GM08714 (cell line): Measurements from ENCODE around the gene TRIM10.
"Not testable (repeated sequence)": the region's sequence is repeated elsewhere in the genome, so short reads cannot be mapped to it uniquely, and the experiment has no call there.

Experiments used
- H3K4me3 ChIP-seq: fragments of 200-500 bp; sonication (Bioruptor generic); 2 replicates; pipeline ENCODE4 v1.5.1; 2014; ENCODE audit warnings: mild to moderate bottlenecking, low read length, inconsistent platforms
- ZNF274 ChIP-seq: IDR thresholded peaks from 2 replicates; pipeline ENCODE4 v1.6.1; 2012; ENCODE audit warnings: mild to moderate bottlenecking, low read depth, low read length

TRIM10 gene

DNA sequence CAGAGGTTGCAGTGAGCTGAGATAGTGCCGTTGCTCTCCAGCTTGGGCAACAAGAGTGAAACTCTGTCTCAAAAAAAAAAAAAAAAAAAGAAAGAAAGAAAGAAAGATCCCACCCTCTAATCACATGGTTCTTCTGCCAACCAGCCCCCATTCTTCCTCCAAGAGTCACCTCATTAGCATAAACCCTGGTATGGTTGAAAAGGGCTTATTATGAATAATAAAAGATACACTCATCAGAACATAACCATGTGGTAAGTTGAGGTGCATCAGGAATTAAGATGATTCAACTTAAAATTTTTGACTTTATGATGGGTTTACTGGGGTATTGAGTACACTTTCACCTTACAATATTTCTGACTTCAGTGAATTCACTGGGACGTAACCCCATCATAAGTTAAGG is 25.9 kb downstream of the TRIM10 start:
- no peak overlapping the region for H3K4me3 ChIP-seq
- TF ChIP-seq ZNF274 = no peak

GRCh38 chr6:30131947-30132497 is 29.0 kb downstream of the TRIM10 start:
- no peak overlapping the region for H3K4me3 ChIP-seq
- TF ChIP-seq ZNF274 = no peak

DNA sequence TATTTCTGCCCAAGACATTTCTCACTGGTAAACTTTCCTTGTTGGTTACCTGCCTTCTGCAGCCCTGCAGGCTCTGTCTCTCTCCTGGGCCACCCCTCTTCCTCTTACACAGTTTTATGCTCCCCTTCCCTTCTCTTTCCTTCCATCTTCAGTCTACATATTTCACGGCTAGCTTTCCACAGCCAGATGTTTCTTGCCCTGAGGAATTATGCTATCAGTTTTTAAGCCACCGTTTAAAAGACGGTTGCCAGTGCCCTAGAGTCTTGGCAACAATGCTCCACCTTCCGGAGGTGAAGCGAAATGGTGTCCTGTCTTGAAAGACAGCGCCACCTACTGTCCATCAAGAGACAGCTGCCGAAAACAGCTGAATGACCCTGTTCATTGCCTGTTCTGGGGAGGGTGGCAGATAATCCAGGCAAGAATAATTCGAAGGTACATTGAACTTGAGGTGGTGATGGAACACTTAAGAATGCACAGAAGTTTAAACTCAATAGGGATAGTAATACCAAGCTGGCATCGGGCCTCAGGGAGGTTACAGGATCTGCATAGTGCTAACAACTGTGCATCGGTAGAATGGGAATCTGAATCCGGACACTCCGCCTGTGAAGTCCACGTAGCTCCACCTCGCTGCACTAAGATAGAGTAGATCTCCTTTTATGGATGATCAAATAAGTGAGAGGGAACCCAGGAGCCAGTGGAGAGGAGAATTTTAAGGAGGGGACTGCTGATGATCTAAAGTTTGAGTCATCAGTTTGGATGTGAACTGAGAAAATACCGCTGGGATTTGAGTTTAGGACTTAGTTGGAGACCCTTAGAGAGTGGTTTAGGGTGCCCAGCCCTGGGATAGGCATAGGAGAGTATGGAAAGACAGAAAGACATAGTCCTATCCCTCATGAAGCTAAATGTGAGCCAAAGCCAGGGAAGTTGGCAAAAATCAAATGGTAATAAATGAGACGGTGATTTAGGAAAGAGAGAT is 29.8 kb downstream of the TRIM10 start:
- no peak overlapping the region for H3K4me3 ChIP-seq
- TF ChIP-seq ZNF274 = no peak

DNA sequence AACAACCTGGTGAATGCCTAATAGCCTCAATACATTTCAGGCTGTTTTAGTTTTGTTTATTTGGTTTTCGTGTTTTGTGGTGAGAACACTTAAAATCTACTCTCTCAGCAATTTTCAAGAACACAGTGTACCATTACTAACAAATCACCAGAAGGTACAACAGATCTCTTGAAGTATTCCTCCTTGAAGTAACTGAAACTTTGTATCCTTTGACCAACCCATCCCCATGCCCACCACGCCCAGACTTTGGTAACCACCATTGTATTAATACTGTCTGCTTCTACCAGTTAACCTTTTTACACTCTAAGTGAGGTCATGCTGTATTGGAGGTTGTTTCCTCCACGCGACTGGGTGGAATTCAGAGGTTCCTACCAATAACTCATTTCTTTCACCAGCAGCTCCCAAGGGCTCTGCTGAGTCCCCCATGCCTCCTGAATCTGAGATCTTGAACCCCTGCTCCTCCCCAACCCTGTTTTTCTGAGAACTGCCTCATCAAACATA is 30.8 kb downstream of the TRIM10 start:
- no peak overlapping the region for H3K4me3 ChIP-seq
- TF ChIP-seq ZNF274 = no peak

- H3K4me3 ChIP-seq = no peak overlapping the region
- TF ChIP-seq ZNF274 = no peak
Observed at GRCh38 chr6:30129265-30130178, 31.5 kb downstream of the TRIM10 start.

DNA sequence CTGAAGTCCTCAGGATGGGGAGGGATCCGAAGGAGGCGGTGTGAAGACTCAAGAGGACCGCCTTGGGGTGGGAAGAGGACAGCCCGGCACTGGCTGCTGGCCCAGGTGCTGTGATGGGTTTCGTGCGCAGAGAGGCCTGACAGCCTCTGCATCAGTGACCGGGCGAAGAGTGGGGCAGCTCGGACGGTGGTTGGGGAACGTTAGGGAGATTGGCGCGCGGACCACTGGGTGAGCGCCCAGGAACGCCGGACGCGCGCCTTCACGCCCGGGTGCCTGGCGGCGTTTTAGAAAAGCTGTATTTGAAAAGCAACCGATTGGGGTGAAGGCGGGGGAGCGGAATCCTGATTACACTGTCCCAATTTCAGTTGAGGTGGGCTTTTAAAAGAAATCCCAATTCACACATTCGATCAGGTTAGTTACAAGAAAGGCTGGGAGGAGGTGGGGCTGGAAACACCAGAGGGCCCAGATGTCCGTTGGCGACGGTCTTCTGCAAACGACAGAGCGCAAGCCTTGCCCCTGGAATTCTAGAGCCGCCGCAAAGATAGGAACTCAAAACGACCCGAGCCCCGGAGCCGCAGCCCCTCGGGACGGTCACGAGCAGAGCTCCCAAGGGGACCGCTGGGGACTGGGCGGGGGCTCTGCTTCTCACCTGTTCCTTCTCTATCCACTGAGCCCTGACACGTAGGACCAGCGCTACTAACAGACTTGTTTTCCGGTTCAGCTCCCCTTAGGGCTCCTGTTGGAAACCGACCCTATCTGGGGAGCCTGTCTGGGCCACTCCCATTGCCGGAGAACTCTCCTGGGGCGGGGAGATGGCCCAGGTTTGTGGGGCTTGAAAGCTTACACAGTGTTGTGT is 33.5 kb downstream of the TRIM10 start:
- no peak overlapping the region for H3K4me3 ChIP-seq
- no peak for TF ChIP-seq ZNF274

DNA sequence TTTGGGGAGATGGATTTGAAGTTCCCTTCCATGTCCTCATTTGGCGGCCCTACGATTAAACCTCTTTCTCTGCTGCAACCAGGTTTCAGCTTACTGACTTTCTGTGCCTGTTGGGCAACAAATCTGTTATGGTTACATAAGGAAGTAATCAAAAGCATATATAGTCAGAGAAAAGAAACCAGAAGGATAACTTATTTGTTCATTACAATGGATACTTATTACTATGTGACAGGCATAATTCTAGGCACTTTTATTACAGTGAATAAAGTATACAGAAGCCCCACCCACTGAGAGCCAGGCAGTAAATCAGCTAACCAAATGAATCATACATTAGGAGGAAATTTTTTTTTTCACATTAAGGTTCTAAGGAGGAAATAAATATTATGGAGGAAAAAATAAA is 38.5 kb downstream of the TRIM10 start:
- H3K4me3 ChIP-seq = no peak overlapping the region
- TF ChIP-seq ZNF274 = no peak

DNA sequence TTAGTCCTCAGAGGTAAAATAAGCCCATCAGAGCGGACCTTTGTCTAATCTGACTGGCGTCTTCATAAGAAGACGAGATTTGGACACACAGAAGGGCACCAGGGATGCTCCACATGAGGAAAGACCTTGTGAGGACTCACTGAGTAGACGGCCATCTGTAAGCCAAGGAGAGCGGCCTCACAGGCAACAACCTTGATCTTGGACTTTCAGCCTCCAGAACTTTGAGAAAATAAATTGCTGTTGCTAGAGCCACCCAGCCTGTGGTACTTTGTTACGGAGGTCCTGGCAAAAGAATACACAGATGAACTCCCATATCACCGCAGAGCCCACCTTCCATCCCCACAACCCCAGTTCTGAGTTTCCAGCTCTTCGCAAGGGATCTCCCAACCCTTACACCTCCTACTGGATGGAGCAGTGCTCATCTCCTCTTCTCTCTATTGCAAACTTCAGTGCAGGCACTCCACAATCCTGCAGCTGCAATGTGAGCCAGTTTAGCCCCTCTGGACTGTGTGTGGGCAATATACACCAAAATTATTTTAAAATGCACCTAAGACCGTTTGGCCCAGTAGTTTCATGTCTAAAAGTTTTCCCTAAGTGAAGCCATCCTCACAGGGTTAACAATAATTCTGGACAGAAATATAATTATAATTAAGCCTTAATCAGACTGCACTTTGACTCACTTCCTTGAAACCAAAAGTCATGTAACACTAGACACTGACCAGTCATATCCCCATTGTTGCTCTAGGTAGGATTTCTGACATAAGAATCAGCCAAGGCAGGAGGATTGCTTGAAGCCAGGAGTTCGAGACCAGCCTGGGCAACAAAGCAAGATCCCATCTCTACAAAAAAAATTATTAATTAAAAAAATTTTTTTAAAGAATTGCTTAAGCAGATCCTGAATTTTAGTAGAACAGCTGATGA is 39.3 kb downstream of the TRIM10 start:
- TF ChIP-seq ZNF274 = no peak

DNA sequence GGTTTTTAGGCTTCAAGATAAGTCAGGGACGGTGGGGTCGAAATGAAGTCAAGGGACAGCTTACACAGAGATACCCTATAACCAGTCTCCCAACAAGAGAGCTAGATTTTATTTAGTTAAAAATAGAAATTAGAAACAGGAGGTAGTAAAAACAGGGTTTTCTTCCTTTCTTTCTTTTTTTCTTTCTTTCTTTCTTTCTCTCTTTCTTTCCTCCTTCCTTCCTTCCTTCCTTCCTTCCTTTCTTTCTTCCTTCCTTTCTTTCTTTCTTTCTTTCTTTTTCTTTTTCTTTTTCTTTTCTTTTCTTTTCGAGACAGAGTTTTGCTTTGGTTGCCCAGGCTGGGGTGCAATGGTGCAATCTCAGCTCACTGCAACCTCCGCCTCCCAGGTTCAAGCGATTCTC is 42.3 kb downstream of the TRIM10 start:
- H3K4me3 ChIP-seq = not testable (repeated sequence)

More for the DNA sequence above, 39.3 kb downstream of the TRIM10 start:
- H3K4me3 ChIP-seq = no peak overlapping the region

DNA sequence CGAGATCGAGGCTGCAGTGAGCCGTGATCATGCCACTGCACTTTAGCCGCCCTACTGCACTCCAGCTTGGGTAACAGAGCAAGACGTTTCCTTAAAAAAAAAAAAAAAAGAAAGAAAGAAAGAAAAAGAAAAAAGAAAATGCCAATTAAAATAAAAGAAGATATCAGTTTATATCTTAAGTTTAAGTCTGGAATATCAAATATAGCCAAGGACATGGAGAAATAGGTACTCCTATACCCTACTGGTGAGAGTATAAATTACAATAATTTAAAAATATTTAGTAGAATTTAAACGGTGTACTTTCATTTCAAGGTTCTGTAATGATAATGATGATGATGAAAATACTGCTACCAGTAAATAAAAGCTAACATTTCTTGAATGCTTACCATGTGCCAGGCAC is 44.3 kb downstream of the TRIM10 start:
- no peak for TF ChIP-seq ZNF274
- H3K4me3 ChIP-seq = no peak overlapping the region

DNA sequence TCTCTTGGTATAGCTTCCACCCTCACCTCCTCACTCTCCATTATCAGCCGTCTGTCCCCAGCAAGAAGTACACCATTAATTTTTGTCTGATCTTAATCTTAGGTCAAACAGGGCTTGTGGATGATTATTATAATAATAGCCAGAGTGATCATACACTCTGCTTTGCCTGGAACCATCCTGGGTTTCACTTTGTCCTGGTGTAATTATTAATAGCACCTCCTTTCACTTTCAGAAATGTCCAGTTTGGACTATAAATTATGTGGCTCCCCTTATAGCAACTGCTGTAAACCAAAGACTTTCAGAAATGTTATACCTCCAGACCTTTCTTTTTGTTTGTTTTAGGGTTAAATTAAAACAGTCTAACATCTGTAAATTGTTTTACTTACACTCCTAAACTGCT is 47.2 kb downstream of the TRIM10 start:
- TF ChIP-seq ZNF274 = no peak

GRCh38 chr6:30113003-30113759 is 47.8 kb downstream of the TRIM10 start, which contains the start of gene TRIM31:
TSS of gene TRIM31 (minus strand) at chr6:30113090. CDS start at chr6:30112805, 285 bp downstream.
- no peak within 1 kb of the TSS for H3K4me3 ChIP-seq
- TF ChIP-seq ZNF274 = no peak

More for the DNA sequence above, 47.2 kb downstream of the TRIM10 start:
- no peak overlapping the region for H3K4me3 ChIP-seq
